Adrenal gland (tissue), 5 donors: ENCODE data around the gene ARG2.

Experiments
- POLR2A ChIP-seq, 2 donors: fragments of 450-650 bp; IDR thresholded peaks; one replicate each; pipeline ENCODE4 v1.6.1; 2017; ENCODE audit warnings: antibody characterized with exemption in 2 of 2, mild to moderate bottlenecking in 2 of 2, moderate library complexity in 1 of 2
- TF ChIP-seq, protein P1 (sequence below), 6 experiments: fragments of 450-650 bp in 4 of 6; fragments of 200-600 bp in 2 of 6; sonication (generic) in 1 of 6; IDR thresholded peaks; 1 replicate in 5 of 6; 2 replicates in 1 of 6; pipeline versions ENCODE4 v1.5.1 to v1.8.0; 2016 to 2021; ENCODE audit warnings: antibody characterized with exemption in 6 of 6, mild to moderate bottlenecking in 2 of 6, moderate library complexity in 1 of 6
- donor health status: DM: no; HTN: no; CAD: no.

DNA sequence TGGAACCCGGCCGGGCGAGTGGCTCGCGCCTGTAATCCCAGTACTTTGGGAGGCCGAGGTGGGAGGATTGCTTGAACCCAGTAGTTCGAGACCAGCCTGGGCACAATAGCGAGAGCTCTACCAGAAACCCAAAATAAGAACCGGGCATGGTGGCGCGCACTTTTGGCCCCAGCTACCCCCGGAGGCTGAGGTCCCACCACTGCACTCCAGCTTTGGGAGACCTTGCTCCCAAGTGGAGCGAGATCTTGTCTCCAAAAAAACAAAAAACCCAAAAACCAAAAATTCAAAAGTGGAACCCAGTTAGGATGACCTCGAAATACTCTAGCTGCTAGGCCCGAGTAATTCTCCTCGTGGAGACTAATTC is 55.5 kb downstream of the ARG2 start:
- TF ChIP-seq POLR2A (IDR thresholded peaks at IDR 0.05) = no peak
- TF ChIP-seq, protein P1, sequence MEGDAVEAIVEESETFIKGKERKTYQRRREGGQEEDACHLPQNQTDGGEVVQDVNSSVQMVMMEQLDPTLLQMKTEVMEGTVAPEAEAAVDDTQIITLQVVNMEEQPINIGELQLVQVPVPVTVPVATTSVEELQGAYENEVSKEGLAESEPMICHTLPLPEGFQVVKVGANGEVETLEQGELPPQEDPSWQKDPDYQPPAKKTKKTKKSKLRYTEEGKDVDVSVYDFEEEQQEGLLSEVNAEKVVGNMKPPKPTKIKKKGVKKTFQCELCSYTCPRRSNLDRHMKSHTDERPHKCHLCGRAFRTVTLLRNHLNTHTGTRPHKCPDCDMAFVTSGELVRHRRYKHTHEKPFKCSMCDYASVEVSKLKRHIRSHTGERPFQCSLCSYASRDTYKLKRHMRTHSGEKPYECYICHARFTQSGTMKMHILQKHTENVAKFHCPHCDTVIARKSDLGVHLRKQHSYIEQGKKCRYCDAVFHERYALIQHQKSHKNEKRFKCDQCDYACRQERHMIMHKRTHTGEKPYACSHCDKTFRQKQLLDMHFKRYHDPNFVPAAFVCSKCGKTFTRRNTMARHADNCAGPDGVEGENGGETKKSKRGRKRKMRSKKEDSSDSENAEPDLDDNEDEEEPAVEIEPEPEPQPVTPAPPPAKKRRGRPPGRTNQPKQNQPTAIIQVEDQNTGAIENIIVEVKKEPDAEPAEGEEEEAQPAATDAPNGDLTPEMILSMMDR (IDR thresholded peaks at IDR 0.05) = no peak
